ENCODE measurements around the gene FOXD1.

FOXD1 gene

GRCh38 chr5:73438645-73439470 is 9.7 kb downstream of the FOXD1 start:
- no peak for DNase-seq

GRCh38 chr5:73437777-73438644 is 10.6 kb downstream of the FOXD1 start:
- no peak for DNase-seq

DNA sequence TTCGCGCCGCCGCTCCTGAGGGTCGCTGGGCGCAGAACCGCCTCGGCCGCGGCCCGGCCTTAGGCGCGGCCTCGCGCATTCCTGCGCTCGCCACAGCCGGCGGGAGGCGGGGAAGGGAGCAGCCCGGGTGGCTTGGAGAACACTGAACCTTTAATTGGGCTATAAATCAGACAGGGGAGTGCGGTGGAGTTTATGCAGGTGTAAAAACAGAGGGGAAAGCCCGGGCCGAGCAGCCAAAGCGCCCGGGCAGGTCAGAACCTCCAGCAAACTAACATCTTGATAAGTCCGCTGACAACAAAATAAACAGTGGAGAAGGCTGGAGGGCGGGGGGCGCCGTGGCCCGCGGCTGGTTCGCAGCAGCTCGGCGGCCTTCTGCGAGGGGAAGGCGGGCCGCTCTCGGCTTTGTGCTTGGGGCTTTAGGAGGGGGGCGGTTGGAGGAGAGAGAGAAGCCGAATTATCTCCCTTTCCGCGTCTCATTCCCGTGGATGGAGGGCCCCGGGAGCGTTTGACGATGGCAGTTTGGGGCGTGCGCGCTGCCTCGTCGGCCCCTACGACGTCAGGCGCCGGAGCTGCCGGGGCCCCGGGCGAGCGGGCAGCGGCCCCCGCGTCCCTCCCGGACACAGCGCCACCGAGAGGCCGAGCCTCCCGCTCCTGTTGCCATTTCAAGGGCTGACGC is 11.3 kb downstream of the FOXD1 start:
- DNase-seq, result no peak

GRCh38 chr5:73436535-73437100 is 12.0 kb downstream of the FOXD1 start:
- no peak for DNase-seq

DNA sequence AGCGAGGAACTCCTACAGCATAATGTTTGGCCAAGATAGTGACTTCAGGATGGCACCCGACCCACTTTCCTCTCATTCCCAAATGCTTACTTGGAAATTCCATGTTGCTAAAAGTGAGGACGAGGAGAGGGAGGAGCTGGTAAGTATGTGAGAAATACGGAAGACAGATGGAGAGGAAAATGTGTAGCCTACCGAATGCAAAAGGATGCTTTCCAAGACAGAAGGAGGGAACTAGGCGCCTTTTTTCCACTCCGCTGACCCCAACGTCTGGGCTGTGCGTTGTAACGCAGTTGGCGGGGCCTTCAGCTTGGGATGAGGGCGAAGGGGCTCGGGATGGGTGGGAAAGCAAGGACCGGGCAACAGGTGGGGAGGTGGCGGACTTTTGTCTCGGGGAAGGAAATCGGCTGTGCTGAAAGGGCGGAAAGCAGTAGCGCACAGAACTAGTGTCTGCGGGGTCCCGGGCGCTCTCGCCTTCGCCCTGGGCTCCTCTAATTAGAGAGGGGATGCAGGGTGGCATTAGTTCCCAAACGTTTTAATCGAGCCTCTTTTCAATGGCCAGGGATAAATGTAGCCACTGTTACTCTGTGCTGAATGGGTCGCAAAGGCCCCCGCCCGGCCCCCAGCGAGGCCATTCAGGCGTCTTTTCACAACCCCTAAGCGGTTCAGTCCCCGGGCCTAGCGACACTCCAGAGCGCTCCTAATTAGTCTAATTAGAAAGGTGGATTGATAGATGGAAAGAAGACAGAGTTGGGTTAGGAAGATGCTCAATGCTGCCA is 12.6 kb downstream of the FOXD1 start:
- no peak for DNase-seq

DNA sequence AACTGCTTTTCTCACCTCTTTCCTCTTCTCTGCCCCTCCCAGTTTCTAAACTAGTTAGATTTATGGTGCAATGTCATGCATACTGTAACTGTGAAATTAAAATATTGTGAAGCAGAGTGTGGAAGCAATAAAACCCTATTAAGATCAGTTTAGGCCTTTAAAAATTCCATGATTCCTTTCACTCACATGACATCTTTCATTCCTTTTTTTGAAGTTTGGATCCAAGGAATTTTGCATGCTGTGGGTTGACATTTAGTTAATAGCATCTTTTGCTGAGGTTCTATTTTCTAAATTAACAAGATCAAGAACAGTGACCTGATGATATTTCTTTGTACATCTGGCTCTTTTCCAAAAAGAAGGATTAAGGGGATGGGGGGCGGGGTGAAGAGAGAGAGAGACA is 13.7 kb downstream of the FOXD1 start:
- DNase-seq, result no peak

DNA sequence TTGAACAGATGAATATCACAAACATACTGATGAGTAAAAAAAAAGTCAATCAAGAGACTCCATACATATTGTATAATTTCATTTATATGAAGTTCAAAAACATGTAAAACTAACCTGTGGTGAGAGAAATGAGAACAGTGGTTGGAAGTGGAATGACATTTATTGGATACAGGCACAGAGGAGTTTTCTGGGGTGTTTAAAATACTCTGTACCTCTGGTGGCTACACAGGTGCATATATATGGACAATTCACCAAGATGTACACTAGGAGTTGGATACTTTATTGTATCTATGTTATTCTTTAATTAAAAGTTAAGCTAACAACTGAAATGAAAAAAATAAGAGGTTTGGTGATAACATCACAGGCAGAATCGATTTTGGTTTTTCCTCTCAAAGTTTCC is 14.1 kb downstream of the FOXD1 start:
- no peak for DNase-seq

DNA sequence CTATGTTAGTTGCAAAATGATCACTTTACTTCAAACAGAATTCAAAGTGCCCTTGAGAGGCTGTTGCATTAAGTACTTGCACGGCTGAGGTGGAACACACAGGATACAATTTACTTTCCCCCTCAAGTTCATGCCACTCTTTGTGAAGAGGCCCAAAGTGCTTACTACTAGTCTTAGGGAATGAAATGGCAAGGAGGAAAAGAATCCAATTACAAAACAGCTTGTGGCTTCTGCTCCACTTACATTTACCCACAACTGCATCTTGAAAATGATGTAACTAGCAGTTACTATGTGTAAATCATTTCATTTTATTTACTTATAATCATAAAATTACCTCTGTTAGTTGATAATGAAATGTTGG is 14.6 kb downstream of the FOXD1 start:
- no peak for DNase-seq

GRCh38 chr5:73433272-73433981 is 15.2 kb downstream of the FOXD1 start:
- no peak for DNase-seq

DNA sequence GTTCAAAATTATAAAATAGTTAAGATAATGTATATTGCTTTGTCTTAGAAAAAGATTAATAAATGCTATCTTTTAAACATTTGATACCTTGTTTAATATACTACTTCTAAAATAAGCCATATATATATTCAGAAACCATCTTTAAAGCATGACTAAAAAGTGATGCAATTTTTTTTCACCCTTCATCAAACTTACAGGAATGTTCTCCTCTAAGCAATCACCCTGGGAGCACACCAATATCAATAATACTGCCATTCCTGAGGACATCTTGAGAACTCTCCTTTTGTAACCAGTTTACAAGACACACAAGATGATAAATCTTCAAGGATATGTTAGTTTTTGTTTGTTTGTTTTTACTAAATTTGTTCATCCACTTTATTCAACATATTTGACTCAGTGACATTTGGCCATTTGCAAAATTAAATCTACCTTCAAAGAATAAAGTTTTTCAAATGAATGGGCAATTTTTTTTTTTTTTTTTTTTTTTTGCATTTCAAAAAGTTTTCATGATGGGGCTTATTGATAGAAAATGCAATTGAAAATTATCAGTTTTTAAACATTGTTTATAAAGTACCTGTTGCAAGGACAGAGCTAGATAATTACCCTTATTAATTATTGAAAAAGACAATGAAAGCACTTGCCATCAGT is 17.2 kb downstream of the FOXD1 start:
- DNase-seq, result no peak

DNA sequence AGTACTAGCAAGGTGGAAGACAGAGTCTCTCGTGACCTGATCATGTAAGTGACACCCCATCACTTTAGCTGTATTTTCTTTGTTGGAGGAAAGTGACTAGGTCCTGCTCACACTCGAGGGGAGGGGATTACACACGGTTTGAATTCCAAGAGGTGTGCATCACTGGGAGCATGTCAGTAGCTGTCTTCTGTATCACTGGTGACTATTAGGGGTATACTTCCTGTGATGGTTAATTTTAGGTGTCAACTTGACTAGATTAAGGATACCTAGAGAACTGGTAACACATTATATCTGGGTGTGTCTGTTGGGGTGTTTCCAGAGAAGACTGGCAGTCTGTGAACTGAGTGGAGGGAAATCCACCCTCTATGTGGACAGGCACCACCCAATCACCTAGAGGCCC is 22.5 kb downstream of the FOXD1 start:
- no peak for DNase-seq

- DNase-seq, result no peak
Measured at GRCh38 chr5:73424556-73424977, 24.0 kb downstream of the FOXD1 start.

- DNase-seq, result no peak
Measured at GRCh38 chr5:73422164-73422563, 26.4 kb downstream of the FOXD1 start.

- no peak for DNase-seq
Measured at GRCh38 chr5:73420666-73421065, 27.9 kb downstream of the FOXD1 start.

- DNase-seq, result no peak
Measured at GRCh38 chr5:73419465-73420390, 28.8 kb downstream of the FOXD1 start.

- DNase-seq, result no peak
Measured at GRCh38 chr5:73419117-73419464, 29.5 kb downstream of the FOXD1 start.

GRCh38 chr5:73418244-73418691 is 30.3 kb downstream of the FOXD1 start:
- no peak for DNase-seq

- DNase-seq, result no peak
Measured at GRCh38 chr5:73417303-73418034, 31.1 kb downstream of the FOXD1 start.

DNA sequence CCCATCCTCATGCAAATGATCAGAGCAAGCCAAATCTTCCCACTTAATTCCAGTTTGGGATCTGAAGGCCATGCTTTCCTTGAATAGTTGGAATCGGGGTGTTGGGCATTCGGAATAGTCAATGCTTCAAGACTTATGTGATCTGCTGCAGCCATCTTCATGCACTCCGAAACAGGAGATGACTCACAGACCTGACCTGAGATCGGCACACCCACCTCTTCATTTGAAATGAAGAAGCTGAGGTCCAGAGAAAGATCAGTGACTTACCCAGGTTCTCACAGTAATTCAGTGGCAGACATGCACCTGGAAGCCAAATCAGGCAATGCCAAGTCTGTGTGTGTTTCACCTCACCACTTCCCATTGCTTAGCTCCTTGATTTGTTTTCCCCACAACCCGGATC is 33.0 kb downstream of the FOXD1 start:
- no peak for DNase-seq
